GM12878 (cell line): ENCODE measurements around the gene BAZ2B. TPM values are rescaled to one million over a fixed set of nuclear protein-coding genes. Genes with fewer than 3 reads are reported as not detected.

ENCODE experiments used
- ATAC-seq: fragments of 200-7000 bp; cut with Tn5 transposase; 3 replicates; pipeline ENCODE4 v1.9.1; 2020; ENCODE audit warnings: mild to moderate bottlenecking, moderate library complexity
- BruUV-seq: library from RNA; stranded (reverse); fragments of 400-500 nt; replicated peaks from 2 replicates; lab custom pipeline; 2021; lab: Mats Ljungman, UMichigan
- CTCF ChIA-PET: fragments of 300-600 bp; sonication (Branson Sonifier 250); formaldehyde crosslinking; extraction: SDS; loops from one replicate; lab custom pipeline; 2021; ENCODE audit warnings: inconsistent platforms; lab: Yijun Ruan, JAX
- POLR2A ChIA-PET: fragments of 350-600 bp; formaldehyde crosslinking; extraction: SDS; loops from one replicate; lab custom pipeline; 2021; ENCODE audit warnings: inconsistent platforms; lab: Charles Lee
- RAD21 ChIA-PET: fragments of 300-600 bp; sonication (Branson Sonifier 250); formaldehyde crosslinking; loops from one replicate; lab custom pipeline; 2023; ENCODE audit warnings: antibody characterized with exemption; ENCODE audit not compliant: unreplicated experiment; lab: Charles Lee
- SMC1A ChIA-PET: fragments of 300-600 bp; sonication (Branson Sonifier 250); formaldehyde crosslinking; loops from one replicate; lab custom pipeline; 2023; ENCODE audit not compliant: unreplicated experiment, uncharacterized antibody; lab: Charles Lee
- DNase-seq: peaks from one replicate; pipeline ENCODE4 v3.0.0-alpha.2; 2011; ENCODE audit warnings: low read depth, low spot score
- FAIRE-seq: peaks from 3 replicates; lab custom pipeline; 2011; peaks lifted over from hg19 to GRCh38; lab: Jason Lieb, UNC
- H2AFZ ChIP-seq: 2 replicates; pipeline ENCODE4 v1.6.0; 2011; ENCODE audit warnings: low read depth, low read length, control low read depth; ENCODE audit not compliant: control insufficient read depth
- H3K27ac ChIP-seq: 2 replicates; pipeline ENCODE4 v1.5.1; 2011; ENCODE audit warnings: control low read depth; ENCODE audit not compliant: control insufficient read depth, insufficient read depth
- H3K27me3 ChIP-seq, 2 experiments: replicated peaks in 1 of 2; 2 replicates each; pipeline versions ENCODE4 v1.6.0 to v1.6.1; 2011; ENCODE audit warnings: low read length in 1 of 2; ENCODE audit not compliant: control insufficient read depth in 2 of 2, insufficient read depth in 2 of 2
- H3K36me3 ChIP-seq, 2 experiments: 2 replicates each; pipeline ENCODE4 v1.5.1; 2011; ENCODE audit warnings: low read length in 1 of 2; ENCODE audit not compliant: control insufficient read depth in 2 of 2, insufficient read depth in 2 of 2
- H3K4me1 ChIP-seq: 2 replicates; pipeline ENCODE4 v1.6.1; 2011; ENCODE audit warnings: mild to moderate bottlenecking, low read length, moderate library complexity, mixed read lengths; ENCODE audit not compliant: control insufficient read depth, insufficient read depth
- H3K4me2 ChIP-seq: 2 replicates; pipeline ENCODE4 v1.6.0; 2011; ENCODE audit warnings: control low read depth; ENCODE audit not compliant: control insufficient read depth, insufficient read depth
- H3K4me3 ChIP-seq: fragments of 200-600 bp; sonication (generic); 2 replicates; pipeline ENCODE4 v1.5.1; 2016
- H3K79me2 ChIP-seq: 2 replicates; pipeline ENCODE4 v1.6.0; 2011; ENCODE audit warnings: low read length; ENCODE audit not compliant: control insufficient read depth, insufficient read depth
- H3K9ac ChIP-seq: 2 replicates; pipeline ENCODE4 v1.8.0; 2011; ENCODE audit warnings: low read length, control low read depth, mixed read lengths; ENCODE audit not compliant: control insufficient read depth, insufficient read depth
- H3K9me3 ChIP-seq: replicated peaks from 3 replicates; pipeline ENCODE4 v1.5.1; 2011; ENCODE audit warnings: mild to moderate bottlenecking, low read length; ENCODE audit not compliant: control insufficient read depth, insufficient read depth
- H4K20me1 ChIP-seq: 2 replicates; pipeline ENCODE4 v1.6.0; 2011; ENCODE audit not compliant: control insufficient read depth, insufficient read depth
- CBX5 ChIP-seq: sonication (generic); IDR thresholded peaks from 2 replicates; pipeline ENCODE4 v1.6.1; 2016; ENCODE audit warnings: low read depth, moderate library complexity, mild to moderate bottlenecking, inconsistent platforms
- EGR1 ChIP-seq, 2 experiments: IDR thresholded peaks; 1 replicate in 1 of 2; 2 replicates in 1 of 2; pipeline ENCODE4 v1.6.1; 2011 to 2012; ENCODE audit warnings: low read depth in 2 of 2, low read length in 2 of 2, borderline replicate concordance in 1 of 2, mild to moderate bottlenecking in 1 of 2, moderate library complexity in 1 of 2
- GABPA ChIP-seq: IDR thresholded peaks from 2 replicates; pipeline ENCODE4 v1.6.1; 2014; ENCODE audit warnings: antibody characterized with exemption, low read depth, mild to moderate bottlenecking, inconsistent platforms
- IKZF2 ChIP-seq, 2 experiments: fragments of 450-650 bp; IDR thresholded peaks; 2 replicates each; pipeline ENCODE4 v1.6.1; 2017; ENCODE audit warnings: mild to moderate bottlenecking in 2 of 2, moderate library complexity in 2 of 2
- NFXL1 ChIP-seq: fragments of 450-650 bp; IDR thresholded peaks from 2 replicates; pipeline ENCODE4 v1.6.1; 2017; ENCODE audit warnings: antibody characterized with exemption, mild to moderate bottlenecking, borderline replicate concordance
- PAX8 ChIP-seq: fragments of 450-650 bp; IDR thresholded peaks from 2 replicates; pipeline ENCODE4 v1.6.1; 2017; ENCODE audit warnings: mild to moderate bottlenecking, moderate library complexity
- RELA ChIP-seq: fragments of 450-650 bp; IDR thresholded peaks from 2 replicates; pipeline ENCODE4 v1.8.0; 2014; ENCODE audit warnings: borderline replicate concordance; ENCODE audit not compliant: partially characterized antibody
- RELB ChIP-seq: fragments of 450-650 bp; IDR thresholded peaks from 2 replicates; pipeline ENCODE4 v1.6.1; 2017; ENCODE audit warnings: low read depth, mild to moderate bottlenecking, moderate library complexity
- RUNX3 ChIP-seq: IDR thresholded peaks from 2 replicates; pipeline ENCODE4 v1.6.1; 2012; ENCODE audit warnings: low read length, inconsistent platforms
- SREBF1 ChIP-seq: IDR thresholded peaks from 2 replicates; pipeline ENCODE4 v1.6.1; 2012; ENCODE audit warnings: mild to moderate bottlenecking, low read length
- SRF ChIP-seq, 2 experiments: IDR thresholded peaks; 2 replicates each; pipeline ENCODE4 v1.6.1; 2011; ENCODE audit warnings: low read depth in 2 of 2, low read length in 2 of 2, mild to moderate bottlenecking in 1 of 2, moderate library complexity in 1 of 2
- ZBED1 ChIP-seq: IDR thresholded peaks from 2 replicates; pipeline ENCODE4 v1.6.1; 2016; ENCODE audit warnings: borderline replicate concordance
- ZBTB33 ChIP-seq: fragments of 450-650 bp; IDR thresholded peaks from 2 replicates; pipeline ENCODE4 v1.6.1; 2017; ENCODE audit warnings: mild to moderate bottlenecking
- WGBS: methylation state at CpG from one replicate; pipeline ENCODE4 v1.1.6; 2016; ENCODE audit warnings: low lambda C conversion rate; ENCODE audit not compliant: insufficient replicate concordance, insufficient coverage; ENCODE audit errors: missing lambda C conversion rate; 5-methylcytosine and 5-hydroxymethylcytosine counted together
- in situ Hi-C: fragments of 300-500 bp; cut with MboI; formaldehyde crosslinking; loops from 9 replicates; pipeline ENCODE4 v1.14.3; 2018; ENCODE audit warnings: mixed read lengths
- intact Hi-C: fragments of 100-400 bp; cut with micrococcal nuclease; formaldehyde crosslinking; loops from one replicate; pipeline ENCODE4 v1.14.2; 2022; ENCODE audit not compliant: unreplicated experiment
- polyA plus RNA-seq, 11 experiments: library from polyadenylated mRNA; depleted of rRNA in 4 of 11; unstranded in 6 of 11; stranded (reverse) in 5 of 11; fragments of >200 nt; fragmentation: Nextera tagmentation in 4 of 11; fragmentation: Illumina TruSeq in 1 of 11; extraction: Ambion mirVana in 4 of 11; extraction: Trizol in 1 of 11; gene quantifications; 1 replicate in 1 of 11; 2 replicates in 10 of 11; pipeline versions ENCODE4 v1.2.1 to v1.2.3, GENCODE V29; 2011 to 2016; ENCODE audit warnings: inconsistent platforms in 2 of 11, missing spikeins in 2 of 11, low read depth in 1 of 11
- total RNA-seq, 4 experiments: library from RNA; depleted of rRNA in 3 of 4; stranded (reverse); fragments of >200 nt in 3 of 4; fragmentation: Illumina TruSeq in 1 of 4; extraction: Trizol in 1 of 4; gene quantifications; 2 replicates each; pipeline versions ENCODE4 v1.2.1 to v1.2.3, GENCODE V29; 2013 to 2021

BAZ2B gene
- total and polyA plus RNA-seq, 10 of the 15 experiments (the other 5 are each of a cell fraction or from before 2014, with no cell fraction given), result 8.8 to 49.7 (median 24.7) TPM

- no peak overlapping the region for H3K27ac ChIP-seq
- H3K4me3 ChIP-seq, result no peak overlapping the region
- in situ Hi-C loops (no loop called here), intact Hi-C loops (no loop called here)
- H3K4me2 ChIP-seq, result no peak overlapping the region
- ATAC-seq (no peak), DNase-seq (no peak)
- ChIA-PET RAD21 (no interaction called here), CTCF (interaction anchor here (0.8 kb wide), 1 partner anchor 154 kb away, joined by 3 read pairs; no protein-coding TSS in a partner anchor)
- H3K36me3 ChIP-seq, result no peaks in the 10 kb centered on the region
- no peaks in the 10 kb centered on the region for H3K9me3 ChIP-seq
- no peaks in the 10 kb centered on the region for H3K79me2 ChIP-seq
- no peaks in the 10 kb centered on the region for H3K4me1 ChIP-seq
- no TSS peak for BruUV-seq
- no peak overlapping the region for H3K9ac ChIP-seq
- no peaks in the 10 kb centered on the region for H4K20me1 ChIP-seq
- WGBS, result 78% methylated on average over 5 of the region's 5 CpGs
- no peak overlapping the region for H2AFZ ChIP-seq
- H3K27me3 ChIP-seq, result no peaks in the 10 kb centered on the region
- TF ChIP-seq SRF (IDR thresholded peaks at IDR 0.05; ENCODE audit: low read depth in 2 of 2, low read length in 2 of 2) (no peak), RUNX3 (no peak), CBX5 (no peak), NFXL1 (no peak), PAX8 (no peak), IKZF2 (IDR thresholded peaks at IDR 0.05) (no peak), RELA (no peak), EGR1 (IDR thresholded peaks at IDR 0.05; ENCODE audit: borderline replicate concordance in 1 of 2, low read depth in 2 of 2, low read length in 2 of 2) (no peak), RELB (no peak), ZBED1 (no peak), SREBF1 (no peak), GABPA (no peak), ZBTB33 (no peak)
- TF ChIP-seq, all 136 proteins: peak for 0
- FAIRE-seq, result no peak
- POLR2A ChIA-PET, result no interaction called here
- SMC1A ChIA-PET, result interaction anchor here (0.6 to 1.1 kb wide), 2 partner anchors 25 to 653 kb away, joined by 3 read pairs; no protein-coding TSS in a partner anchor
Measured at GRCh38 chr2:159272156-159272555, 344.2 kb downstream of the BAZ2B start.
